K562 (cell line): ENCODE data around the gene B3GALNT2. TPM values are rescaled to one million over a fixed set of nuclear protein-coding genes. Genes with fewer than 3 reads are reported as not detected.

Experiments used
- CEBPB ChIP-seq: fragments of 450-650 bp; IDR thresholded peaks from 2 replicates; pipeline ENCODE4 v1.6.1; 2016; ENCODE audit warnings: missing genetic modification characterization, missing compliant biosample characterization
- CLOCK ChIP-seq: fragments of 250-450 bp; sonication (Bioruptor Pico); IDR thresholded peaks from 2 replicates; pipeline ENCODE4 v1.4.0; 2020; ENCODE audit warnings: mild to moderate bottlenecking, moderate library complexity, borderline replicate concordance
- MAZ ChIP-seq, 2 experiments: fragments of 450-650 bp in 1 of 2; sonication (generic) in 1 of 2; formaldehyde crosslinking; IDR thresholded peaks in 1 of 2; conservative IDR thresholded peaks in 1 of 2; 2 replicates each; pipeline versions ENCODE4 v1.4.0 to v1.5.0; 2020; ENCODE audit warnings: mild to moderate bottlenecking in 1 of 2, missing genetic modification reagents in 1 of 2
- MGA ChIP-seq: fragments of 450-650 bp; IDR thresholded peaks from 2 replicates; pipeline ENCODE4 v1.6.1; 2016; ENCODE audit warnings: mild to moderate bottlenecking, moderate library complexity
- MYC ChIP-seq, 2 experiments: fragments of 250-450 bp in 1 of 2; sonication (Bioruptor Pico) in 1 of 2; IDR thresholded peaks; 2 replicates each; pipeline versions ENCODE4 v1.5.1 to v1.6.1; 2012 to 2021; ENCODE audit warnings: low read depth in 2 of 2, borderline replicate concordance in 1 of 2, improper control_type of control experiment in 1 of 2, low read length in 1 of 2, mild to moderate bottlenecking in 1 of 2, moderate library complexity in 1 of 2
- NR2C2 ChIP-seq, 2 experiments: fragments of 200-800 bp in 1 of 2; sonication (Bioruptor generic) in 1 of 2; sonication (generic) in 1 of 2; formaldehyde crosslinking in 1 of 2; IDR thresholded peaks; 2 replicates each; pipeline versions ENCODE4 v1.6.1 to v1.8.0; 2016 to 2022; ENCODE audit warnings: mild to moderate bottlenecking in 1 of 2, missing compliant biosample characterization in 1 of 2, missing genetic modification characterization in 1 of 2, missing genetic modification reagents in 1 of 2
- RFX1 ChIP-seq: fragments of 450-650 bp; IDR thresholded peaks from 2 replicates; pipeline ENCODE4 v1.6.1; 2016; ENCODE audit warnings: mild to moderate bottlenecking, moderate library complexity
- ZC3H4 ChIP-seq: sonication (generic); formaldehyde crosslinking; IDR thresholded peaks from 2 replicates; pipeline ENCODE4 v1.9.0; 2021; ENCODE audit warnings: missing genetic modification reagents, borderline replicate concordance
- ZNF512 ChIP-seq: IDR thresholded peaks from 2 replicates; pipeline ENCODE4 v1.6.1; 2016; ENCODE audit warnings: missing genetic modification characterization, missing compliant biosample characterization
- polyA plus RNA-seq, 8 experiments: library from polyadenylated mRNA; depleted of rRNA in 4 of 8; stranded (reverse) in 5 of 8; unstranded in 3 of 8; fragments of >200 nt; fragmentation: Nextera tagmentation in 2 of 8; fragmentation: Illumina TruSeq in 1 of 8; extraction: Ambion mirVana in 2 of 8; extraction: Trizol in 1 of 8; gene quantifications; 2 replicates each; pipeline versions ENCODE4 v1.2.1 to v1.2.3, GENCODE V29; 2011 to 2014; ENCODE audit warnings: inconsistent platforms in 1 of 8, missing spikeins in 1 of 8
- total RNA-seq, 7 experiments: library from RNA; depleted of rRNA in 6 of 7; stranded (reverse); fragments of >200 nt in 6 of 7; fragmentation: Illumina TruSeq in 2 of 7; extraction: Trizol in 2 of 7; gene quantifications; 2 replicates each; pipeline versions ENCODE4 v1.2.1 to v1.2.3, GENCODE V29; 2011 to 2021; ENCODE audit warnings: low replicate concordance in 1 of 7

The B3GALNT2 gene
- total and polyA plus RNA-seq, 9 of the 15 experiments (the other 6 are each of a cell fraction or from before 2014, with no cell fraction given), result 2.0 to 31.7 (median 22.9) TPM

- TF ChIP-seq MGA, result peak; percentile 67
- TF ChIP-seq MAZ (CRISPR knock-in tag; conservative IDR thresholded peaks at IDR 0.05 in 1 of 2, IDR thresholded peaks at IDR 0.05 in 1 of 2), result no peak
- TF ChIP-seq NR2C2 (CRISPR knock-in tag; IDR thresholded peaks at IDR 0.05), result no peak
- no peak for TF ChIP-seq NR2C2 (tag; IDR thresholded peaks at IDR 0.05)
- TF ChIP-seq ZC3H4 (CRISPR knock-in tag), result 0 out of 2 replicates have a peak, but pooled peaks have one; percentile 19
- TF ChIP-seq ZNF512 (tag), result no peak
- peak; percentile 51; the same call in 1 of the 2 replicates for TF ChIP-seq MYC (IDR thresholded peaks at IDR 0.05; ENCODE audit: low read depth, low read length)
- peak; percentile 70; the same call in 1 of the 2 replicates for TF ChIP-seq MYC (CRISPR knock-in tag; IDR thresholded peaks at IDR 0.05; ENCODE audit: borderline replicate concordance, low read depth)
- no peak for TF ChIP-seq CLOCK (CRISPR knock-in tag)
- TF ChIP-seq CEBPB (tag), result 0 out of 2 replicates have a peak, but pooled peaks have one; percentile 5
- no peak for TF ChIP-seq RFX1
Measured at GRCh38 chr1:235503403-235504121, 690 bp downstream of the B3GALNT2 start (continued).
